HPDE6-E6E7 (cell line): ENCODE results near the gene SLC25A21.
A peak's percentile ranks its signal among the peaks of the same experiment; 100 is the strongest.
"Not testable (repeated sequence)": the region's sequence is repeated elsewhere in the genome, so short reads cannot be mapped to it uniquely, and the experiment has no call there.

ENCODE experiments used
- DNase-seq: peaks from one replicate; pipeline ENCODE4 v3.0.0; 2011; ENCODE audit warnings: missing footprints; ENCODE audit errors: extremely low spot score

SLC25A21 gene

DNA sequence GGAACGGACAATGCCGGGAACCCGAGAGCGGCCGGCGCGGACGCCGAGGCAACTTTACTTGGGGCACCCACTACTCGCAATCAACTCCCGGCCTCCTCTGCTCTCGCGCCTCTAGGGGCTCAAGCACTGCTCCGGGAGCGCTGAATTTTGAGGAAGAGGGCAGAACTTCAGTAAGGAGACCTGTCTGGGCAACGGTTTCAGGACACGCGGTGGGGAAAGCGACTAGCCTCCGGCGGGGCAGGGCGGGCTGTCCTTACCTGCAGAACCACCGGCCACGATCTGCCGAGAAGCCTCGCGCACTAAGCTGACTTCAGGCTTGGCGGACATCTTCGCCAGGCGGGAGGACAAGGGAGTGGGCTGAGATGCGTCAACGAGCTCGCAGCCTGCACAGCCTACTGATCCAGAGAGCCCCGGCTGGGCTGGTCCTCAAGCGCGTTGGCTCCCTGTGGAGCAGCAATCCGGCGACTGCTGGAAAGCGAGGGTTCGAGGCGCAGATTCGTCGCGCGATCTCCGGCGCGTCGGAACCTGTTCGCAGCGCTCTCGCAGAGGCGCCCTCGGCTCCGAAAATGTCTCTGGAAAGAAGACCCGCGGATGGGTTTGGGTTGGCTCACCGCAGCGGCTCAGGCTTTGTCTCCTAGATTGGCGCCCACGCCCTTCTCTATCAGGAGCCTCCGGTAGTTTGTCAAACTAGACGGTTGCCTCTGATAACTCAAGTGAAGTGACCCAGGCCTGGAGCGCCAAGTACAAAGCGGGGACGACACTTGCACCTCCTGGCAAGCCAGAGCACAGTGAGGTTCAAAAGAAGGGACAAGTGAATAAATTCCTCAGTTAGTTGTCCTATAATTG is at the start of gene SLC25A21:
TSS of gene SLC25A21 (minus strand) at position 583 of the 846 bp plus-strand sequence.
- DNase-seq = peak; percentile 84

DNA sequence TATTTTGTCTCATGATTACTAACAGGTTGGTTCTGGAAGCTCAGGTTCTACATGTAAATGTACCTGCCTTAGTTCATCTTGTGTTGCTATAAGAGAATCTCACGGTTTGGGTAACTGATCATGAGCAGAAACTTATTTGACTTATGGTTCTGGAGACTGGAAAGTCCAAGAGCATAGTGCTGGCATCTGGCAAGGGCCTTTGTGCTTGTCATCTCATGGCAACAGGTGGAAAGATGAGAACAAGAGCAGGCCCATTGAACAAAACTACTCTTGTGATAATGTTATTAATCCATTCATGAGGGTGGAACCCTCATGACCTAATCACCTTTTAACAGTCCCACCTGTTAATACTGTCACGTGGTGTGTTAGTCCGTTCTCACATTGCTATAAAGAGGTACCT is 48.7 kb upstream of the SLC25A21 start:
- no peak for DNase-seq

DNA sequence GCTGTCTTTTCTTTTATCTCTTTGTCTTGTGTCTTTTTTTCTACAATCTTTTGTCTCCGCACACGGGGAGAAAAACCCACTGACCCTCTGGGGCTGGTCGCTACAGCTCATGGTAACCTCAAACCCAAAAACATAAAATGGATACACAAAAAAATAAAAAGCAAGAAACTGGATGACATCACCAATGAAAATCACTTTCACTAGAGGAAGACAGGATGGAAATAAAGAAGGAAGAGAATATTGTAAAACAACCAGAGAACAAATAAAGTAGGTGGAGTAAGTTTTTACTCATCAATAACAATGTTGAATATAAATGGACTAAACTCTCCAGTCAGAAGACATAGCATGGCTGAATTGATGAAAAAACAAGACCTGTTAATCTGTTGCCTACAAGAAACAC is 42.9 kb upstream of the SLC25A21 start:
- DNase-seq = no peak

DNA sequence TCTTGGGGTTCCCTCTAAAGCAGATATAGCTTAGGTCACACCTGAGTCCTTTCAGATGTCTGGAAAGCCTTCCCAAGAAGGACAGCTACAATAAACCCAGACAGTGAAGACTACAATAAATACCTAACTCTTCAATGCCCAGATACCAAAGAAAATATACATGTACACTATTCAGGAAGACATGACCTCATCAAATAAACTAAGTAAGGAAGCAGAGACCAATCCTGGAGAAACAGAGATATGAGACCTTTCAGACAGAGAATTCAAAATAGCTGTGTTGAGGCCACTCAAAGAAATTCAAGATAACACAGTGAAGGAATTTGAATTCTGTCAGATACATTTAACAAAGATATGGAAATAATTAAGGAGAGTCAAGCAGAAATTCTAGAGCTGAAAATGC is 40.6 kb upstream of the SLC25A21 start:
- DNase-seq = no peak

DNA sequence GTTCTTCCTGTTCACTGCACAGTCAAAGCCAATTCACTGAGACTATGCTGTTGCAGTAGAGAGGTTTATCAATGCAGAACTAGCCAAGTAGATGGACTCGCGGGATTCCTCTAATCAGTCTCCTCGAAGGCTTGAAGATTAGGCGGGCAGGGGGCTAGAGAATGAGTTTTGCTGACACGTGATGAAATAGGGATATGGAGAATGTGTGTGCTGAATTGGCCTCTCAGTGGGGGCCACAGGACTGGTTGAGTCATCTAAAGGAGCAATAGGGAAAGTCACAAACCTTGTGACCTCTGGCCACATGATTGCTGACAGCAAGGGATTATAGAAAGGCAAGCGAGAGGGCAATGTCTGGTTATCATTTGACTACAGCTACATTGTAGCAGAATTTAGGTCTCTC is 38.0 kb upstream of the SLC25A21 start:
- no peak for DNase-seq

DNA sequence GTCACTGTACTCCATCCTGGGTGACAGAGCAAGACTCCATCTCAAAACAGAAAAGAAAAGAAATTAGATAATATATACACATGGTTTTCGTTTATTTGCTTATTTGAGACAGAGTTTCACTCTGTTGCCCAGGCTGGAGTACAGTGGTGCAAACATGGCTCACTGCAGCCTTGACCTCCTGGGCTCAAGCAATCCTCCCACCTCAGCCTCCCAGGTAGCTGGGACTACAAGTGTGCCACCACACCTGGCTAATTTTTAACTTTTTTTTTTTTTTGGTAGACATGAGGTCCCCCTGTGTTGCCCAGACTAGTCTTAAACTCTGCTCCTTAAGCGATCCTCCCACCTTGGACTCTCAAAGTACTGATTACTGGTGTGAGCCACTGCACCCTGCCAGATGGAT is 37.2 kb upstream of the SLC25A21 start:
- not testable (repeated sequence) for DNase-seq

DNA sequence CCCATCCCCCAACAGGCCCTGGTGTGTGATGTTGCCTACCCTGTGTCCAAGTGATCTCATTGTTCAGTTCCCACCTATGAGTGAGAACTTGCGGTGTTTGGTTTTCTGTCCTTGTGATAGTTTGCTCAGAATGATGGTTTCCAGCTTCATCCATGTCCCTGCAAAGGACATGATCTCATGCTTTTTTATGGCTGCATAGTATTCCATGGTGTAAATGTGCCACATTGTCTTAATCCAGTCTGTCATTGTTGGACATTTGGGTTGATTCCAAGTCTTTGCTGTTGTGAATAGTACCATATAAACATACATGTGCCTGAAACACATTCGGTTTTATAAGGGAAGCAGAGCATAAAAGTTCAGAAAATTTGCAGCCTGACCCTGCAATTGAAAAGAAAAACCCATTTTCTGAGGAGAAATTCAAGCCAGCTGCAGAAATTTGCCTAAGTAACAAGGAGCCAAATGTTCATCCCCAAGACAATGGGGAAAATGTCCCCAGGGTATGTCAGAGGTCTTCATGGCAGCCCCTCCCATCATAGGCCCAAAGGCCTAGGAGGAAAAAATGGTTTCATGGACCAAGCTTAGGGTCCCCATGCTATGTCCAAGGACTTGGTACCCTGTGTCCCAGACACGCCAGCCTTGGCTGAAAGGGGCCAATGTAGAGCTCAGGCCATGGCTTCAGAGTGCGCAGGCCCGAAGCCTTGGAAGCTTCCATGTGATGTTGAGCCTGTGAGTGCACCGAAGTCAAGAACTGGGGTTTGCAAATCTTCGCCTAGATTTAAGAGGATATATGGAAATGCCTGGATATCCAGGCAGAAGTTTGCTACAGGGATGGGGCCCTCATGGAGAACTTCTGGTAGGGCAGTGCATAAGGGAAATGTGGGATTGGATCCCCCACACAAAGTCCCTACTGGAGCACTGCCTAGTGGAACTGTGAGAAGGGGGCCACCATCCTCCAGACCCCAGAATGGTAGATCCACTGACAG is 33.5 kb upstream of the SLC25A21 start:
- not testable (repeated sequence) for DNase-seq

DNA sequence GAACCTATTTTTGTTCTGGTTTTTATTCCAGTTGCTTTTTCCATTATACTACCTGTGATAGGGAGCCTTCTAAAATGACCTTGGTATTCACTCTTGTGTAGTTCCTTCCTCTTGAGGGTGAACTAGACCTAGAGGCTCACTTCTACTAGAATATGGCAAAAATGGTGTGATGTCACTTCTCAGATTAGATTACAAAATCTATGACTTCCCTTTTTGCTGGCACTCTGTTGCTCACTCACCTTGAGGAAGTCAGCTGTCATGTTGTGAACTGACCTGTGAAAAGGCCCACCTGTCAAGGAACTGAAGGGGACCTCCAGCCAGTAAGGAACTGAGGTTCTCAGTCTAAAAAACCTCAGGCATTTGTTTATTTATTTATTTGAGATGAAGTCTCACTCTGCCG is 31.0 kb upstream of the SLC25A21 start:
- DNase-seq = no peak

DNA sequence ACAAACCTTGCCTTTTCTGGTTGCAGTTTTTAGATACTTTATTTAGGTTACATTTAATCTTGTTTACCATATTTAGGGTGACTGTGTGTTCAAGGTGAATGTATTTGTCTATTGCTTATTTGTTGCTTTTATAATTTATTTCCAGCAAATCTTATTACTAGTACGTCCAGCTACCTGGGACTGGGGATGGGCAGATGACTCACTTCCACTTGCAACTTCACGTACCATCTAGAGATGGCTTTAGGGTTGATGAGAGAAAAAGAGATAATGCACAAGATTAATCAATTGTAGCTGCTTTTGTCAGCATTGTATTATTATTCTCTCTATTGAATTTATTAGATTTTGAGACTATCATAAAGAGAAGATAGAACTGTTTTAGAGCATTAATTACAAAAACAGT is 30.4 kb upstream of the SLC25A21 start:
- DNase-seq = peak; percentile 22

DNA sequence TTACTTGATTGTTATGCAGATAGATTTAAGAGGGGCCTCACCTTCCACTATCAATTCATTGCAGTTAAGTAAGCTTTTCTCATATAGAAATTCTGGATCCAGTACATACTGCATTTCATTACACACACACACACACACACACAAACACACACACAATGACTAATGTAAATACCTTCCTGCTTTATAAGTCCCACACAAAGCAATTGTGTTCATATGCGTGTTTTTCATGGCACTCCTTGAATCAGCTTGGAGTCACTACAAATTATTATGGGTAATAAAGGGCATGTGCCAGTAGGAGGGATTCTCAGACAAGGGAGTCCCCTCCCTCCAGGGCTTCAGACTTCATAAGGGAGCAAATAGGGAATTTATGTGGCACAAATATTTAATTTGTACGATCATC is 29.9 kb upstream of the SLC25A21 start:
- no peak for DNase-seq

DNA sequence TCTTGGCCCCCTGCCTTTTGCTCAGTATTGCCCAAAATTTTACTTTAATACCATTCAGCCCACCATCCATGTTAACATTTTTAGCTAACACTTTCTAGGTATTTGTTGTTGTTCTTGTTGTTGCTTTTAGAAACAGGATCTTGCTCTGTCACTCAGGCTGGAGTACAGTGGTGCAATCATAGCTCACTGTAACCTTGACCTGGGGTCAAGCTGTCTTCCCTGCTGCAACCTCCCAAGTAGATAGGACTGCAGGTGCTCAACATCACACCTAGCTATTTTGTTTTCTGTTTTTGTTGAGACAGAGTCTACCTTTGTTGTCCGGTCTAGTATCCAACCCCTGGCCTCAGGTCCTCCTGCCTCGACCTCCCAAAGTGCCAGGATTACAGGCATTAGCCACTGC is 29.3 kb upstream of the SLC25A21 start:
- no peak for DNase-seq

DNA sequence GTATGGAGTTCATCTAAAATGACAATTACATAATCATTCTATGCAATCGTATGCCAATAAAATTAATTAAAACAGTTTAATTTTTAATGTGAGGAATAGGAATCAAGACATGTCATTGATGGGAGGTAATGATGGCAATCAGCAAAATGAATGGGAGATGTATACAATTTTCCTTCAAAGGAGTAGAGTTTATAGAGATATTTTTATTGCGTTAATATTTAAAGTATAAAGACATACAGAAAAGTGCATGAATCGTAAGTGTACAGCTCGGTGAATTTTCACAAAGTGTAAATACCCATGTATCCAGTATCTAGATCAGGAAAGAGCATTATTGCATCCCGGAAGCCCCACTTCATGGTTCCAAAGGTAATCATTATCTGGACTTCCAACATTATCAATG is 26.5 kb upstream of the SLC25A21 start:
- DNase-seq = no peak

DNA sequence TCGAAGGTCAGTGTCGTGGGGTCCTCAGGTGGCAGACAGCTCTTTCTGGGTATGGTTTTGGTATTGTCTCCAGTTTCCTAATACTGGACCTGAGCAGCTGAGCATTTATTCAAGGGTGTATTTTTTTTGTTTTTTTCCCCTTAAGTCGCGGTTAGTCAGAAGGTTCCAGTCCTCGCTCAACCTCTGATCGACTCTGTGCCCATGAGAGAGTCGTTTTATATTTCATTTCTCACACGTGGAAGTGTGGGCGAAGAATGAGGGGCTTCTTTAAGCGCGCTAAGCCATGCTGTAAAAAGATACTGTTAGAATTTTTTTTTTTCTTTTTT is 25.8 kb upstream of the SLC25A21 start:
- no peak for DNase-seq

DNA sequence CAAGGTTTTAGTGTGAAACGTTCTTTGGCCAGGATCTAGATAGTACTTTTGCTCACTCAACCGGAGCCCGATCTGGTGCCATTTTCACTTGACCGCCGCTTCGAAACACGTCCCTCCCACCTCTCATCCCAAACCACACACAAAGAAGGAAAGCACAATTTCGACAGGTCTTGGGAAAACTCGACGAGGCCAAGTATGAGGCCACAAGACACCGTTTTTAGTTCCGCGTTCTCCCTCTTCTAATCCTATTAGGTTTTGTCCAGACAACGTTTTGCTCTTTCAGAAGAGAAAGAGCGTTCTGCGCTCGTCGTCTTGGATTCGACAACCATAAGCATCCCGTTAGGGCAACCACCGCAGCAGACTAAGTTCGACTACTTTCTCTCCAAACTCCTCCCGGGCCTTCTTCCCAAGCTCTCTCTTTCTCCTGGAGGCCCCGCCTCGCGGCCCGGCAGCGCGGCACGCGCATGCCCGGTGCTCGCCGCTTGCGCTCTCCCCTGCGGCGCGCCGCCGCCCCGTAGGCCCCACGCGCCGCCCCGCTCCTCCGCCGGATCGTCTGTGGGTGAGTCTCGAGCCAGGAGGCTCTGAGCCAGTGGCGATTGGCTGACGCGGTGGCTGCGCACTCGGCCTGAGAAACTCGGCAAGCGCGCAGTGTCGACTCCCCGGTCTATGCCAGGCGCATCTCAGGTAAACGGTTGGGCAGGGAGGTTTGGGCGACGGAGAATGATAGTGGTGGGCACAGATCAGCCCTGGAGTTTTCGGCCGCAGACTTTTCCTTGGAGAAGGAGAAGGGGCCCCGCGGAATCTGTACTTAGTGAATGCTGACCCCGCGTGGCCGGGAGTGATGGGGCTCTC is 25.2 kb upstream of the SLC25A21 start, which contains the start of gene MIPOL1:
TSS of gene MIPOL1 (plus strand) at position 517 of the 852 bp plus-strand sequence. CDS start 49,952 bp downstream, outside the sequence.
- peak; percentile 82 for DNase-seq

DNA sequence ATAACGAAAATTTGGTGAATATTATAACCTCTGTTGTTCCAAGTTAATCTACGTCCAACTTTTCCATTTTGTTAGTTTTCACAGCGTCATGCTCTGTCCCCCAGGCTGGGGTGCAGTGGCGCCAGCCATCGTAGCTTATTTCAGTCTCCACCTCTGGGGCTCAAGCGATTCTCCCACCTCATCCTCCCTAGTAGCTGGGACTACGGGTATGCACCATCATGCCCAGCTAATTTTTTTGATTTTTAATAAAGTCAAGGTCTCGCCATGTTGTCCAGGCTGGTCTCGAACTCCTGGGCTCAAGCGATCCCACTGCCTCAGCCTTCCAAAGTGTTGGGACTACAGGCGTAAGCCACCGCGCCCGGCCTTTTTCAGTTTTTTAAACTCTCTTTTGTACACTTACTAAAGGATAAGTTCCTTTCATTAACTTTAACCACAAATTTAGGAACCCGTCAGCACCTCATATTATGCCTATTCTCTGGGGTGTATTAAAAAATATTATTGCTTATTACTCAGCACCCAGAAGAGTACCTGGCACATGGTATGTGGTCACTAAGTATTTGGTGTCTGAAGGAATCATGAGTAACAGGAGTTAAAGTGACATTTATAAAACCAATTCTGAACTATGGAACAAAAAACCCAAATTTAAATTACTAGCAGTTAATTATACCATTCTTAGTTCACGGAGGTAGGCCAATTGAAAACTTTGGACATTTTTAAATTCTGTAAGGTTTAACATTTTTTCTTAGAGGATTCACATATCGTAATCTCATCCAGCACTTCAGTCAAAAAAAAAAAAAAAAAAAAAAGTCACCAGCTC is 24.4 kb upstream of the SLC25A21 start:
- no peak for DNase-seq

DNA sequence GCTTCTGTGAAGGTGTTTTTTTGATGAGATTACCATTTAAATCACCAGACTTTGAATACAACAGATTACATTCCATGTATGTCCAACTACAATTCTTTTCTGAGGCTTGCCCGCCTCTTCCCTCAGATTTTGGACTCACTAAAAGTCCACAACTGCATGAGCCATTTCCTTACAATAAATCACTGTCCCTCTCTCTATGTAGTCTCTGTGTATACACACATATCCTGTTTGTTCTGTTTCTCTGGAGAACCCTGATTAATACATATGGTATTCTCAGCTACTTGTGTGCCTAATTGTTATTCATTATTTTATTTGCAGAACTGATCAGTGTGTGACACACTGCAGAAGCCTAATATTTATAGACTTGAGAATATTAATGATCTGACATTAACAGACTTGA is 22.9 kb upstream of the SLC25A21 start:
- DNase-seq = no peak

DNA sequence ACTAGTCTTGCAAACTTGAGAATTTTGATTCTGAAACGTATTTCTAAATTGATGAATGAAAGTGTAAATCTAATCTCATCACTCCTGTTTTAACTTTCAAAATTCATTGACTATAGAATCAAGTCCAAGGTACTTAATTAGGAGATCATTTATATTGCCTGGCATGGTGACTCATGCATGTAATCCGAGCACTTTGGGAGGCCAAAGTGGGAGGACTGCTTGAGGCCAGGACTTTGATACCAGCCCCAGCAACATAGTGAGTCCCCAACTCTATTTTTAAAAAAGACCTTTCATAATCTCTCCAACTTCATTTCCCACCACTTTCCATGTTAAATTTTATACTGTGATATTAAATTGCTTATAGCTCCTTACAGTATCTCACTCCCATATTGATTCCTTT is 22.3 kb upstream of the SLC25A21 start:
- DNase-seq = no peak

DNA sequence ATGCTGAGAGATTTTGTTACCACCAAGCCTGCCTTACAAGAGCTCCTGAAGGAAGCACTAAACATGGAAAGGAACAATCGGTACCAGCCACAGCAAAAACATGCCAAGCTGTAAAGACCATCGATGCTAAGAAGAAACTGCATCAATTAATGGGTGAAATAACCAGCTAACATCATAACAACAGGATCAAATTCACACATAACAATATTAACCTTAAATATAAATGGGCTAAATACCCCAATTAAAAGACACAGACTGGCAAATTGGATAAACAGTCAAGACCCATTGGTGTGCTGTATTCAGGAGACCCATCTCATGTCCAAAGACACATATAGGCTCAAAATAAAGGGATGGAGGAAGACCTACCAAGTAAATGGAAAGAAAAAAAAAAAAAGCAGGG is 17.3 kb upstream of the SLC25A21 start:
- DNase-seq = not testable (repeated sequence)

DNA sequence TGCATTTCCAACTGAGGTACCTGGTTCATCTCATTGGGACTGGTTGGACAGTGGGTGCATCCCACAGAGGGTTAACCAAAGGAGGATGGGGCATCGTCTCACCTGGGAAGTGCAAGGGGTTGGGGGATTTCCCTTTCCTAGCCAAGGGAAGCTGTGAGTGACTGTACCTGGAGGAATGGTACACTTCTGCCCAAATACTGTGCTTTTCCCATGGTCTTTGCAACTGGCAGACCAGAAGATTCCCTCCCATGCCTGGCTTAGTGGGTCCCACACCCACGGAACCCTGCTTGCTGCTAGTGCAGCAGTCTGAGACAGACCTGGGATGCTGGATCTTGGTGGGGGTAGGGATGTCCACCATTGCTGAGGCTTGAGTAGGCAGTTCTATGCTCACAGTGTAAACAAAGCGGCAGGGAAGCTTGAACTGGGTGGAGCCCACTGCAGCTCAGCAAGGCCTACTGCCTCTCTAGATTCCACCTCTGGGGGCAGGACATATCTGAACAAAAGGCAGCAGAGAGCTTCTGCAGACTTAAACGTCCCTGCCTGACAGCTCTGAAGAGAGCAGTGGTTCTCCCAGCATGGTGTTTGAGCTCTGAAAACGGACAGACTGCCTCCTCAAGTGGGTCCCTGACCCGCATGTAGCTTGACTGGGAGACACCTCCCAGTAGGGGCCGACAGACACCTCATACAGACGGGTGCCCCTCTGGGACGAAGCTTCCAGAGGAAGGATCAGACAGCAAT is 15.6 kb upstream of the SLC25A21 start:
- DNase-seq = not testable (repeated sequence)

DNA sequence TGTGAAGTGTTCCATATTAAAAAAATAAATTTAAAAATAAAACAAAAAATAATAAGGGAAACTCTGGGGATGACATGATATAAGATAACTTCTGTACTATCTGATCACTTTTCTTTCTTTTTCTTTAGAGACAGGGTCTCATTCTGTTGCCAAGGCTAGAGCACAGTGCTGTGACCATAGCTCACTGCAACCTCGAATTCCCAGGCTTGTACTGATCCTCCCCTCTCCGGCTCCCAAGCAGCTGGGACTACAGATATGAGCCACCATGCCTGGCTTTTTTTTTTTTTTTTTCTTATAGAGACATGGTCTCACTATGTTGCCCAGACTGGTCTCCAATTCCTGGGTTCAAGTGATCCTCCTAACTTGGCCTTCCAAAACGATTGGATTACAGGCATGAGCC is 14.9 kb upstream of the SLC25A21 start:
- DNase-seq = no peak
